Right atrium auricular region (tissue), 2 donors: ENCODE data around the gene PPL. TPM values are rescaled to one million over a fixed set of nuclear protein-coding genes. Genes with fewer than 3 reads are reported as not detected.

Source experiments
- DNase-seq: peaks from one replicate; pipeline ENCODE4 v3.0.0-alpha.2; 2019; ENCODE audit warnings: low spot score
- H3K27ac ChIP-seq, 2 donors: fragments of 200-600 bp; sonication (generic); 1 replicate in 1 of 2; 2 replicates in 1 of 2; pipeline ENCODE4 v1.5.1; 2016 to 2019
- H3K27me3 ChIP-seq, 2 donors: fragments of 200-600 bp; sonication (generic); one replicate each; pipeline versions ENCODE4 v1.5.1 to v1.6.0; 2017 to 2019
- H3K36me3 ChIP-seq: fragments of 200-600 bp; sonication (generic); one replicate; pipeline ENCODE4 v1.5.1; 2016
- H3K4me1 ChIP-seq, 2 donors: fragments of 200-600 bp; sonication (generic); one replicate each; pipeline versions ENCODE4 v1.5.1 to v1.6.0; 2017 to 2019
- H3K4me3 ChIP-seq, 2 donors: fragments of 200-600 bp; sonication (generic); 1 replicate in 1 of 2; 2 replicates in 1 of 2; pipeline ENCODE4 v1.5.1; 2017 to 2019; ENCODE audit warnings: mild to moderate bottlenecking in 1 of 2, moderate library complexity in 1 of 2
- H3K9me3 ChIP-seq, 2 donors: fragments of 200-600 bp; sonication (generic); one replicate each; pipeline ENCODE4 v1.5.1; 2019
- total RNA-seq, 2 donors: library from RNA; depleted of rRNA; stranded (reverse); fragments of >200 nt; gene quantifications; one replicate each; pipeline ENCODE4 v1.1.0, GENCODE V29; 2016
- TF ChIP-seq, protein P1 (sequence below), 2 donors: fragments of 200-600 bp; sonication (generic); IDR thresholded peaks; one replicate each; pipeline ENCODE4 v1.5.1; 2019; ENCODE audit warnings: antibody characterized with exemption in 2 of 2

Gene PPL
- total RNA-seq, 2 donors from 2014 or later: 7.5 to 17.1 TPM

DNA sequence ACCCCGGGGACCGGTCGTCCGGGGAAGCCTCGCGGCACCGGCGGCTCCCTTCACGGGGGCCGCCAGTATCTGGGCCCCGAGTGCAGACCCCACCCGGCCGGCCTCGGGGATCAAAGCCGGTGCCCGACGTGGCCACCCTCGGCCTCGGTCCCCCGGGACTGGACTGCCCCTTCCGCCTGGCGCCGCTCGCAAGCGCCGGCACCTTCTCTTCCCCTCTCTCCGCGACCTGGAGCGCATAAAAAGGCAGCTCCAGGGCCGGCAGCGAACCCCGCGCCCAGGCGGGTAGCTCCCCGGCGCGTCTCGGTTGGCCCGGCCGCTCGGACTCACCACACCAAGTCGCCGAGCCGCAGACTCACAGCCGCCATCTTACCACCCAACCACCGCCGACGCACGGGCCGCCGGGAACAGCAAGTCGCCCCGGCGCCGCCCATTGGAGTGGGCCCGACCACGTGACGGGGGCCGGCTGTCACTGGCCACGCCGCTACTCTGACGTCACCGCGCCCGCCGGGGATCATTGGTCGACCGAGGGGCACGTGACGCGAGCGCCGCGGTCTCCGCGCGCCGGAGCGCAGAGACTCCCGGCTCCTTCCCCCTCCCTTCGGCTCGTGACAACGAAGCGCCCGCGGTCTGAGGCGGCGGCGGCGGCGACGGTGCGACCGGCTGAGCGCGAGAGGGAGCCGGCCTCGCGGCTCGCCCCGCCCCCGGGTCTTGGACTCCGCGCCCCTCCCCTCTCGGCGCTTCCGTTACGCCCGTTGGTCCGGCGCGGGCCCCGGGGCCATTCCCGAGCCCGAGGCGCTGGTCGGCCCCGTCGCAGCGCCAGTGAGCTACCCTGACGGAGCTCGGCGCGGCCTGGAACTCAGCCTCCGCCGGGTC is 89.8 kb downstream of the PPL start, which contains the start of the genes GLYR1 and UBN1:
Gene GLYR1, minus strand, starts transcription at position 388 of the 873 bp plus-strand sequence. Its CDS starts 23 bp downstream, at position 365.
Gene UBN1, plus strand, starts transcription at position 581 of the 873 bp plus-strand sequence. CDS start 5,437 bp downstream, outside the sequence.
- Histone ChIP-seq H3K27ac (peak within 1 kb of the TSS; percentile 97 to 99), H3K4me1 (peaks cover 0 to 55% of the 10 kb centered on the region in 2 donors), H3K4me3 (peak within 1 kb of the TSS; percentile 70 to 99), H3K27me3 (no peaks in the 10 kb centered on the region), H3K36me3 (peaks cover 30% of the 10 kb centered on the region), H3K9me3 (no peaks in the 10 kb centered on the region)
- peak; percentile 99 for DNase-seq
- TF ChIP-seq, protein P1, sequence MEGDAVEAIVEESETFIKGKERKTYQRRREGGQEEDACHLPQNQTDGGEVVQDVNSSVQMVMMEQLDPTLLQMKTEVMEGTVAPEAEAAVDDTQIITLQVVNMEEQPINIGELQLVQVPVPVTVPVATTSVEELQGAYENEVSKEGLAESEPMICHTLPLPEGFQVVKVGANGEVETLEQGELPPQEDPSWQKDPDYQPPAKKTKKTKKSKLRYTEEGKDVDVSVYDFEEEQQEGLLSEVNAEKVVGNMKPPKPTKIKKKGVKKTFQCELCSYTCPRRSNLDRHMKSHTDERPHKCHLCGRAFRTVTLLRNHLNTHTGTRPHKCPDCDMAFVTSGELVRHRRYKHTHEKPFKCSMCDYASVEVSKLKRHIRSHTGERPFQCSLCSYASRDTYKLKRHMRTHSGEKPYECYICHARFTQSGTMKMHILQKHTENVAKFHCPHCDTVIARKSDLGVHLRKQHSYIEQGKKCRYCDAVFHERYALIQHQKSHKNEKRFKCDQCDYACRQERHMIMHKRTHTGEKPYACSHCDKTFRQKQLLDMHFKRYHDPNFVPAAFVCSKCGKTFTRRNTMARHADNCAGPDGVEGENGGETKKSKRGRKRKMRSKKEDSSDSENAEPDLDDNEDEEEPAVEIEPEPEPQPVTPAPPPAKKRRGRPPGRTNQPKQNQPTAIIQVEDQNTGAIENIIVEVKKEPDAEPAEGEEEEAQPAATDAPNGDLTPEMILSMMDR (IDR thresholded peaks at IDR 0.05): no peak

DNA sequence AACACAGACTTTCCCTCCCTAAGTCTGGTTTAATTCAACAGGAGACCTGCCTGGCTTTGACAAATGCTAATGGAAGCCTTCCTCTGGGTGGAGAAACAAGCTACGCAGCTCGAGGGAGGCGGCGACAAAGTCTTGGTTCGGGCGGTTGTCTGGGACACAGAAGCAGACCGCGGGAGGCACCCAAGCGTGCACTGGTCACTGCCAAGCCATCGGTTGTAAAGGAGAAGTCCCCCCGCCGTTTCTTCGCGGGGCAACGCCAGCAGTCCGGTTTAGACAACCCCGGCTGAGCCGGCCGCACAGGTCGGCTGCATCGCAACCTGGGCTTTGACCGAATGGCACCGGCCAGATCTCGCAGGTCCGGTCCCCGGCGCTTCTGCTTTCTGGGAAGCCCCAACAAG is 90.4 kb downstream of the PPL start:
- DNase-seq: peak; percentile 64
- Histone ChIP-seq H3K4me1 (peaks cover 0 to 49% of the 10 kb centered on the region in 2 donors), H3K27me3 (no peaks in the 10 kb centered on the region)

DNA sequence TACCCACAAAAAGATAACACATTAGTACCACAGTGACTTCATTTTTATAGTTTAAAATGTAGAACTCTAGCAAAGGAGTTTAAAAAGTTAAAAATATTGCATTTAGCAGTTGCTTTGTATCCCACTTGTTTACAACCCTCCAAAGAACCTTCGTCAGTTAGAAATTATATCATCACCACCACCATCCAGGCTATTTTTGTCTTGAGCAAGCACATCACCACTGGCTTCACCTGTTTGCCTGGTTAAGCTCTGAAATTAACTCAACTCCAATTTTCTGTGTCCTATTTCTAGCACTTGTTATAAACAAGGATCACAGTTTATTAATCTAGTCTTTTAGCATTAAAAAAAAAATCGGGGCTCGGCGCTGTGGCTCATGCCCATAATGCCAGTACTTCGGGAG is 96.0 kb downstream of the PPL start:
- Histone ChIP-seq H3K4me3 (no peak overlapping the region), H3K9me3 (no peaks in the 10 kb centered on the region), H3K36me3 (peaks cover 75% of the 10 kb centered on the region), H3K4me1 (peaks cover 0 to 21% of the 10 kb centered on the region in 2 donors), H3K27me3 (no peaks in the 10 kb centered on the region), H3K27ac (no peak overlapping the region)
- DNase-seq: no peak
- TF ChIP-seq, protein P1 (IDR thresholded peaks at IDR 0.05): no peak

More for the DNA sequence above, 90.4 kb downstream of the PPL start:
- Histone ChIP-seq H3K4me3 (peak overlapping the region; percentile 70 to 99), H3K27ac (peak overlapping the region; percentile 97 to 99), H3K9me3 (no peaks in the 10 kb centered on the region), H3K36me3 (peaks cover 37% of the 10 kb centered on the region)
- TF ChIP-seq, protein P1 (IDR thresholded peaks at IDR 0.05): no peak

- Histone ChIP-seq H3K36me3 (peaks cover 76% of the 10 kb centered on the region), H3K4me3 (no peak overlapping the region), H3K27ac (no peak overlapping the region), H3K9me3 (no peaks in the 10 kb centered on the region), H3K27me3 (no peaks in the 10 kb centered on the region), H3K4me1 (peaks cover 0 to 11% of the 10 kb centered on the region in 2 donors)
- TF ChIP-seq, protein P1 (IDR thresholded peaks at IDR 0.05): no peak
- no peak for DNase-seq
Measured at GRCh38 chr16:4839942-4840341, 97.0 kb downstream of the PPL start.

DNA sequence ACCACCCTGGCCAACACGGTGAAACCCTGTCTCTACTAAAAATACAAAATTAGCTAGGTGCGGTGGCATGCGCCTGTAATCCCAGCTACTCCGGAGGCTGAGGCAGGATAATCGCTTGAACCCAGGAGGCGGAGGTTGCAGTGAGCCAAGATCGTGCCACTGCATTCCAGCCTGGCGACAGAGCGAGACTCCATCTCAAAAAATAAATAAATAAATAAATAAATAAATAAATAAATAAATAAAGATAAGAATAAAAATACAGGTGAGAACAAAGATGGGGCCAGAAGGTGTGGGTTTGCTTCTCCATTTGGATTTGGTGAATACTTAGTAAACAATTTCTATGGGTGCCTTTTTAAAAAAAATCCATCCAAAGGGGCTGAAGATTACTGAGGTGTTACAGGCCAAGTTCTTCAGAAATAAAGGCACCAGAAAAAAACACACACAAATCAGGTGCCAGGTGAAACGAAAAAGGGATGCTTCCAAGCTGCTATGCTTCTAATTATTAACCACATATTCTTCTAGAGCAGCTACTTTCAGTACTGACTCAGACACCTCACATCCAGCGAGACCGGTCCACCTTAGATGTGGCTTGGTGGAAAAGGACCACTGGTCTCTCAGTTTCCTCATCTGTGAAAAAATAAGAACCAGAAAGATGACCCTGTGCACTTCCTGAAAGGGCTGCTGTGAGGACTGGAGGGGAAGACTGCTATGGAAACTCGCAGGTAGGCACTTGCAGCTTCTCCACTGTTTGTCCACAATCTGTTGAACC is 99.0 kb downstream of the PPL start:
- H3K27me3 ChIP-seq: no peaks in the 10 kb centered on the region
- peaks cover 57% of the 10 kb centered on the region for H3K36me3 ChIP-seq
- TF ChIP-seq, protein P1 (IDR thresholded peaks at IDR 0.05): no peak
- no peaks in the 10 kb centered on the region for H3K9me3 ChIP-seq
- H3K4me1 ChIP-seq: peaks cover 0 to 9% of the 10 kb centered on the region in 2 donors
- peak overlapping the region; percentile 45 to 62 for H3K27ac ChIP-seq
- H3K4me3 ChIP-seq: no peak overlapping the region
- DNase-seq: no peak
